Keratinocyte (primary cell): ENCODE data around the gene PARD6B. TPM values are rescaled to one million over a fixed set of nuclear protein-coding genes. Genes with fewer than 3 reads are reported as not detected.

ENCODE experiments used
- DNase-seq: peaks from one replicate; pipeline ENCODE4 v3.0.0-alpha.2; 2011; ENCODE audit warnings: low read depth, missing footprints, low spot score
- FAIRE-seq: peaks from 2 replicates; lab custom pipeline; 2011; peaks lifted over from hg19 to GRCh38; lab: Jason Lieb, UNC
- H2AFZ ChIP-seq: 2 replicates; pipeline ENCODE4 v1.6.0; 2012; ENCODE audit warnings: low read length, control low read depth, inconsistent platforms; ENCODE audit not compliant: control insufficient read depth
- H3K27ac ChIP-seq: 2 replicates; pipeline ENCODE4 v1.5.1; 2011; ENCODE audit warnings: low read length; ENCODE audit not compliant: control insufficient read depth, insufficient read depth
- H3K27me3 ChIP-seq: 3 replicates; pipeline ENCODE4 v1.6.0; 2011; ENCODE audit warnings: low read length; ENCODE audit not compliant: control insufficient read depth, insufficient read depth; ENCODE audit errors: extremely low read depth
- H3K36me3 ChIP-seq, 2 experiments: 2 replicates in 1 of 2; 3 replicates in 1 of 2; pipeline ENCODE4 v1.5.1; 2011; ENCODE audit warnings: low read length in 2 of 2, mild to moderate bottlenecking in 1 of 2; ENCODE audit not compliant: control insufficient read depth in 2 of 2, insufficient read depth in 2 of 2; ENCODE audit errors: extremely low read depth in 1 of 2
- H3K4me1 ChIP-seq: 3 replicates; pipeline ENCODE4 v1.5.1; 2011; ENCODE audit warnings: low read length; ENCODE audit not compliant: control insufficient read depth, insufficient read depth; ENCODE audit errors: extremely low read depth
- H3K4me2 ChIP-seq: 3 replicates; pipeline ENCODE4 v1.6.0; 2011; ENCODE audit warnings: low read depth, low read length; ENCODE audit not compliant: control insufficient read depth, insufficient read depth; ENCODE audit errors: extremely low read depth
- H3K4me3 ChIP-seq, 3 experiments: fragments of 200-600 bp in 1 of 3; sonication (generic) in 1 of 3; 2 replicates in 2 of 3; 3 replicates in 1 of 3; pipeline ENCODE4 v1.5.1; 2011 to 2016; ENCODE audit warnings: low read length in 3 of 3, mild to moderate bottlenecking in 3 of 3, control low read depth in 2 of 3, inconsistent platforms in 1 of 3, low read depth in 1 of 3, mixed read lengths in 1 of 3, mixed run types in 1 of 3, moderate library complexity in 1 of 3; ENCODE audit not compliant: control insufficient read depth in 2 of 3, insufficient read depth in 2 of 3; ENCODE audit errors: extremely low read depth in 1 of 3
- H3K79me2 ChIP-seq: 2 replicates; pipeline ENCODE4 v1.6.0; 2012; ENCODE audit warnings: low read length; ENCODE audit not compliant: control insufficient read depth, insufficient read depth
- H3K9ac ChIP-seq: 3 replicates; pipeline ENCODE4 v1.6.0; 2011; ENCODE audit warnings: low read length; ENCODE audit not compliant: control insufficient read depth, insufficient read depth; ENCODE audit errors: extremely low read depth
- H3K9me1 ChIP-seq: 3 replicates; pipeline ENCODE4 v1.6.0; 2011; ENCODE audit warnings: low read length; ENCODE audit not compliant: control insufficient read depth, insufficient read depth; ENCODE audit errors: extremely low read depth
- H3K9me3 ChIP-seq: 2 replicates; pipeline ENCODE4 v1.5.1; 2012; ENCODE audit warnings: low read depth, low read length; ENCODE audit not compliant: control insufficient read depth
- H4K20me1 ChIP-seq: 3 replicates; pipeline ENCODE4 v1.6.0; 2011; ENCODE audit warnings: low read length; ENCODE audit not compliant: control insufficient read depth, insufficient read depth; ENCODE audit errors: extremely low read depth
- CTCF ChIP-seq, 3 experiments: IDR thresholded peaks in 1 of 3; conservative IDR thresholded peaks in 1 of 3; optimal IDR thresholded peaks in 1 of 3; 2 replicates in 2 of 3; 3 replicates in 1 of 3; pipeline versions ENCODE3 to v1.5.1; 2011; ENCODE audit warnings: low read length in 3 of 3, mild to moderate bottlenecking in 3 of 3, moderate library complexity in 2 of 3, control low read depth in 1 of 3, inconsistent platforms in 1 of 3; ENCODE audit not compliant: insufficient read depth in 2 of 3; ENCODE audit errors: extremely low read depth in 1 of 3
- EZH2 ChIP-seq: IDR thresholded peaks from one replicate; pipeline ENCODE4 v1.6.1; 2012; ENCODE audit warnings: inconsistent platforms, mild to moderate bottlenecking, low read length, moderate library complexity
- dilution Hi-C: fragments of 300-500 bp; cut with MboI; formaldehyde crosslinking; loops from one replicate; pipeline ENCODE4 v1.7.0; 2020; ENCODE audit warnings: low sequenced_read_pairs; ENCODE audit not compliant: extremely low pct_ligation_motif_present
- polyA plus RNA-seq, 5 experiments: library from polyadenylated mRNA; depleted of rRNA in 3 of 5; stranded (reverse) in 3 of 5; stranded (forward) in 1 of 5; unstranded in 1 of 5; fragments of >200 nt; gene quantifications; 1 replicate in 1 of 5; 2 replicates in 3 of 5; 3 replicates in 1 of 5; pipeline versions ENCODE4 v1.2.1 to v1.2.3, GENCODE V29; 2011 to 2012; ENCODE audit warnings: missing spikeins in 2 of 5, low read depth in 1 of 5, low replicate concordance in 1 of 5

Gene PARD6B
- polyA plus RNA-seq, 1 donor (not counting 4 experiments of a cell fraction or from before 2014, with no cell fraction given), result 2.0 TPM

GRCh38 chr20:50801747-50802125 is 70.4 kb downstream of the PARD6B start:
- TF ChIP-seq CTCF (optimal IDR thresholded peaks at IDR 0.05 in 1 of 3, IDR thresholded peaks at IDR 0.05 in 1 of 3, conservative IDR thresholded peaks at IDR 0.05 in 1 of 3; ENCODE audit: extremely low read depth in 1 of 3, insufficient read depth in 2 of 3, low read length in 3 of 3) (no peak), EZH2 (no peak)
- H3K9me3 ChIP-seq, result no peaks in the 10 kb centered on the region
- H3K9me1 ChIP-seq, result no peaks in the 10 kb centered on the region
- no peaks in the 10 kb centered on the region for H3K79me2 ChIP-seq
- FAIRE-seq, result no peak
- no peak overlapping the region for H3K4me3 ChIP-seq
- no peak overlapping the region for H2AFZ ChIP-seq
- H3K27ac ChIP-seq, result no peak overlapping the region
- H3K9ac ChIP-seq, result no peak overlapping the region
- H4K20me1 ChIP-seq, result no peaks in the 10 kb centered on the region
- H3K27me3 ChIP-seq, result no peaks in the 10 kb centered on the region
- dilution Hi-C loops, result no loop called here
- H3K4me2 ChIP-seq, result no peak overlapping the region
- H3K4me1 ChIP-seq, result no peaks in the 10 kb centered on the region
- no peak for DNase-seq
- H3K36me3 ChIP-seq, result no peaks in the 10 kb centered on the region

- dilution Hi-C loops, result no loop called here
- Histone ChIP-seq H3K79me2 (no peaks in the 10 kb centered on the region), H3K27ac (no peak overlapping the region), H2AFZ (no peak overlapping the region), H3K4me3 (no peak overlapping the region), H3K9ac (no peak overlapping the region), H3K27me3 (no peaks in the 10 kb centered on the region), H3K9me1 (no peaks in the 10 kb centered on the region), H3K4me1 (no peaks in the 10 kb centered on the region), H3K36me3 (no peaks in the 10 kb centered on the region), H4K20me1 (no peaks in the 10 kb centered on the region), H3K9me3 (no peaks in the 10 kb centered on the region), H3K4me2 (no peak overlapping the region)
- TF ChIP-seq EZH2 (no peak), CTCF (optimal IDR thresholded peaks at IDR 0.05 in 1 of 3, IDR thresholded peaks at IDR 0.05 in 1 of 3, conservative IDR thresholded peaks at IDR 0.05 in 1 of 3; ENCODE audit: extremely low read depth in 1 of 3, insufficient read depth in 2 of 3, low read length in 3 of 3) (no peak)
- FAIRE-seq (no peak), DNase-seq (no peak)
Observed at GRCh38 chr20:50802289-50802688, 70.9 kb downstream of the PARD6B start.
